SK-N-SH treated with all-trans-retinoic acid at 6 μM for 48 hours (cell line): ENCODE data around the gene CLEC4E.
"Not testable (repeated sequence)": the region's sequence is repeated elsewhere in the genome, so short reads cannot be mapped to it uniquely, and the experiment has no call there.

Source experiments
- ATAC-seq: fragments of 200-7000 bp; cut with Tn5 transposase; 3 replicates; pipeline ENCODE4 v1.9.1; 2020; ENCODE audit warnings: mild to moderate bottlenecking, moderate library complexity
- BACH2 ChIP-seq: fragments of 250-450 bp; sonication (Bioruptor Pico); IDR thresholded peaks from 2 replicates; pipeline ENCODE4 v1.9.0; 2021; ENCODE audit warnings: mild to moderate bottlenecking, borderline replicate concordance
- CREB5 ChIP-seq: fragments of 250-450 bp; sonication (Bioruptor Pico); IDR thresholded peaks from 2 replicates; pipeline ENCODE4 v1.5.1; 2020; ENCODE audit warnings: low read depth, mild to moderate bottlenecking, moderate library complexity
- CSDC2 ChIP-seq: fragments of 250-450 bp; sonication (Bioruptor Pico); IDR thresholded peaks from 2 replicates; pipeline ENCODE4 v1.5.0; 2020; ENCODE audit warnings: mild to moderate bottlenecking, moderate library complexity
- CSRNP3 ChIP-seq: fragments of 250-450 bp; sonication (Bioruptor Pico); IDR thresholded peaks from 2 replicates; pipeline ENCODE4 v1.5.1; 2021; ENCODE audit warnings: mild to moderate bottlenecking, moderate library complexity
- ESRRG ChIP-seq: fragments of 250-450 bp; sonication (Bioruptor Pico); IDR thresholded peaks from 2 replicates; pipeline ENCODE4 v1.6.1; 2021; ENCODE audit warnings: mild to moderate bottlenecking
- GLIS3 ChIP-seq: fragments of 250-450 bp; sonication (Bioruptor Pico); IDR thresholded peaks from 2 replicates; pipeline ENCODE4 v1.5.0; 2020; ENCODE audit warnings: mild to moderate bottlenecking, moderate library complexity
- ISL1 ChIP-seq: fragments of 250-450 bp; sonication (Bioruptor Pico); IDR thresholded peaks from 2 replicates; pipeline ENCODE4 v2.1.2; 2022; ENCODE audit warnings: mild to moderate bottlenecking, moderate library complexity
- OSR1 ChIP-seq: fragments of 250-450 bp; sonication (Bioruptor Pico); IDR thresholded peaks from 2 replicates; pipeline ENCODE4 v1.8.0; 2022; ENCODE audit warnings: moderate library complexity, mild to moderate bottlenecking, inconsistent platforms
- PATZ1 ChIP-seq: fragments of 250-450 bp; sonication (Bioruptor Pico); IDR thresholded peaks from 2 replicates; pipeline ENCODE4 v1.8.0; 2020; ENCODE audit warnings: mild to moderate bottlenecking, moderate library complexity, borderline replicate concordance
- POU6F1 ChIP-seq: fragments of 250-450 bp; sonication (Bioruptor Pico); IDR thresholded peaks from 2 replicates; pipeline ENCODE4 v1.8.0; 2021; ENCODE audit warnings: low read depth, mild to moderate bottlenecking, moderate library complexity, borderline replicate concordance
- PPARA ChIP-seq: fragments of 250-450 bp; sonication (Bioruptor Pico); IDR thresholded peaks from 2 replicates; pipeline ENCODE4 v1.5.0; 2020; ENCODE audit warnings: mild to moderate bottlenecking, borderline replicate concordance
- SNAI2 ChIP-seq: fragments of 250-450 bp; sonication (Bioruptor Pico); IDR thresholded peaks from 2 replicates; pipeline ENCODE4 v1.5.0; 2020; ENCODE audit warnings: mild to moderate bottlenecking, moderate library complexity
- TCF4 ChIP-seq: fragments of 250-450 bp; sonication (Bioruptor Pico); IDR thresholded peaks from 2 replicates; pipeline ENCODE4 v1.8.0; 2021; ENCODE audit warnings: mild to moderate bottlenecking, moderate library complexity, borderline replicate concordance
- TOX ChIP-seq: fragments of 250-450 bp; sonication (Bioruptor Pico); IDR thresholded peaks from 2 replicates; pipeline ENCODE4 v1.8.0; 2021; ENCODE audit warnings: mild to moderate bottlenecking, moderate library complexity, borderline replicate concordance
- TSHZ2 ChIP-seq: fragments of 250-450 bp; sonication (Bioruptor Pico); IDR thresholded peaks from 2 replicates; pipeline ENCODE4 v1.5.0; 2020; ENCODE audit warnings: mild to moderate bottlenecking, moderate library complexity
- ZC3H10 ChIP-seq: fragments of 250-450 bp; sonication (Bioruptor Pico); IDR thresholded peaks from 2 replicates; pipeline ENCODE4 v1.5.1; 2021; ENCODE audit warnings: mild to moderate bottlenecking, moderate library complexity
- ZFP3 ChIP-seq: fragments of 250-450 bp; sonication (Bioruptor Pico); IDR thresholded peaks from 2 replicates; pipeline ENCODE4 v1.5.0; 2020; ENCODE audit warnings: mild to moderate bottlenecking, moderate library complexity
- ZFP30 ChIP-seq: fragments of 450-650 bp; formaldehyde crosslinking; IDR thresholded peaks from 2 replicates; pipeline ENCODE4 v1.5.0; 2022; ENCODE audit warnings: mild to moderate bottlenecking, moderate library complexity
- ZNF70 ChIP-seq: fragments of 450-650 bp; formaldehyde crosslinking; IDR thresholded peaks from 2 replicates; pipeline ENCODE4 v1.5.0; 2020; ENCODE audit warnings: mild to moderate bottlenecking, moderate library complexity

CLEC4E gene

GRCh38 chr12:8499616-8500015, 41.1 kb downstream of the CLEC4E start:
- no peak for TF ChIP-seq OSR1
- no peak for TF ChIP-seq PATZ1 (CRISPR knock-in tag)
- no peak for TF ChIP-seq BACH2 (CRISPR knock-in tag)
- TF ChIP-seq ZFP3: no peak
- no peak for ATAC-seq

GRCh38 chr12:8496074-8496473, 44.6 kb downstream of the CLEC4E start:
- not testable (repeated sequence) for ATAC-seq

GRCh38 chr12:8495671-8496070, 45.0 kb downstream of the CLEC4E start:
- ATAC-seq: not testable (repeated sequence)

GRCh38 chr12:8493084-8493483, 47.6 kb downstream of the CLEC4E start:
- no peak for ATAC-seq
- TF ChIP-seq BACH2 (CRISPR knock-in tag) (no peak), ZNF70 (CRISPR knock-in tag) (no peak), PPARA (CRISPR knock-in tag) (no peak), CSRNP3 (CRISPR knock-in tag) (no peak), ISL1 (CRISPR knock-in tag) (no peak), CREB5 (CRISPR knock-in tag) (no peak), ESRRG (CRISPR knock-in tag) (no peak), SNAI2 (CRISPR knock-in tag) (no peak), ZC3H10 (no peak), TOX (CRISPR knock-in tag) (no peak), CSDC2 (CRISPR knock-in tag) (no peak), ZFP30 (no peak), POU6F1 (CRISPR knock-in tag) (no peak), GLIS3 (no peak), OSR1 (no peak), TSHZ2 (CRISPR knock-in tag) (no peak), TCF4 (CRISPR knock-in tag) (no peak), ZFP3 (no peak)
